Measurements from ENCODE around the gene LRMDA. TPM values are rescaled to one million over a fixed set of nuclear protein-coding genes. Genes with fewer than 3 reads are reported as not detected.

The LRMDA gene
- total and polyA plus RNA-seq, 2 of the 8 experiments (the other 6 are each of a cell fraction or from before 2014, with no cell fraction given): 0.86 to 2.8 TPM

- TF ChIP-seq JUN (IDR thresholded peaks at IDR 0.05; ENCODE audit: low read depth, low read length): no peak
- TF ChIP-seq, protein P1, sequence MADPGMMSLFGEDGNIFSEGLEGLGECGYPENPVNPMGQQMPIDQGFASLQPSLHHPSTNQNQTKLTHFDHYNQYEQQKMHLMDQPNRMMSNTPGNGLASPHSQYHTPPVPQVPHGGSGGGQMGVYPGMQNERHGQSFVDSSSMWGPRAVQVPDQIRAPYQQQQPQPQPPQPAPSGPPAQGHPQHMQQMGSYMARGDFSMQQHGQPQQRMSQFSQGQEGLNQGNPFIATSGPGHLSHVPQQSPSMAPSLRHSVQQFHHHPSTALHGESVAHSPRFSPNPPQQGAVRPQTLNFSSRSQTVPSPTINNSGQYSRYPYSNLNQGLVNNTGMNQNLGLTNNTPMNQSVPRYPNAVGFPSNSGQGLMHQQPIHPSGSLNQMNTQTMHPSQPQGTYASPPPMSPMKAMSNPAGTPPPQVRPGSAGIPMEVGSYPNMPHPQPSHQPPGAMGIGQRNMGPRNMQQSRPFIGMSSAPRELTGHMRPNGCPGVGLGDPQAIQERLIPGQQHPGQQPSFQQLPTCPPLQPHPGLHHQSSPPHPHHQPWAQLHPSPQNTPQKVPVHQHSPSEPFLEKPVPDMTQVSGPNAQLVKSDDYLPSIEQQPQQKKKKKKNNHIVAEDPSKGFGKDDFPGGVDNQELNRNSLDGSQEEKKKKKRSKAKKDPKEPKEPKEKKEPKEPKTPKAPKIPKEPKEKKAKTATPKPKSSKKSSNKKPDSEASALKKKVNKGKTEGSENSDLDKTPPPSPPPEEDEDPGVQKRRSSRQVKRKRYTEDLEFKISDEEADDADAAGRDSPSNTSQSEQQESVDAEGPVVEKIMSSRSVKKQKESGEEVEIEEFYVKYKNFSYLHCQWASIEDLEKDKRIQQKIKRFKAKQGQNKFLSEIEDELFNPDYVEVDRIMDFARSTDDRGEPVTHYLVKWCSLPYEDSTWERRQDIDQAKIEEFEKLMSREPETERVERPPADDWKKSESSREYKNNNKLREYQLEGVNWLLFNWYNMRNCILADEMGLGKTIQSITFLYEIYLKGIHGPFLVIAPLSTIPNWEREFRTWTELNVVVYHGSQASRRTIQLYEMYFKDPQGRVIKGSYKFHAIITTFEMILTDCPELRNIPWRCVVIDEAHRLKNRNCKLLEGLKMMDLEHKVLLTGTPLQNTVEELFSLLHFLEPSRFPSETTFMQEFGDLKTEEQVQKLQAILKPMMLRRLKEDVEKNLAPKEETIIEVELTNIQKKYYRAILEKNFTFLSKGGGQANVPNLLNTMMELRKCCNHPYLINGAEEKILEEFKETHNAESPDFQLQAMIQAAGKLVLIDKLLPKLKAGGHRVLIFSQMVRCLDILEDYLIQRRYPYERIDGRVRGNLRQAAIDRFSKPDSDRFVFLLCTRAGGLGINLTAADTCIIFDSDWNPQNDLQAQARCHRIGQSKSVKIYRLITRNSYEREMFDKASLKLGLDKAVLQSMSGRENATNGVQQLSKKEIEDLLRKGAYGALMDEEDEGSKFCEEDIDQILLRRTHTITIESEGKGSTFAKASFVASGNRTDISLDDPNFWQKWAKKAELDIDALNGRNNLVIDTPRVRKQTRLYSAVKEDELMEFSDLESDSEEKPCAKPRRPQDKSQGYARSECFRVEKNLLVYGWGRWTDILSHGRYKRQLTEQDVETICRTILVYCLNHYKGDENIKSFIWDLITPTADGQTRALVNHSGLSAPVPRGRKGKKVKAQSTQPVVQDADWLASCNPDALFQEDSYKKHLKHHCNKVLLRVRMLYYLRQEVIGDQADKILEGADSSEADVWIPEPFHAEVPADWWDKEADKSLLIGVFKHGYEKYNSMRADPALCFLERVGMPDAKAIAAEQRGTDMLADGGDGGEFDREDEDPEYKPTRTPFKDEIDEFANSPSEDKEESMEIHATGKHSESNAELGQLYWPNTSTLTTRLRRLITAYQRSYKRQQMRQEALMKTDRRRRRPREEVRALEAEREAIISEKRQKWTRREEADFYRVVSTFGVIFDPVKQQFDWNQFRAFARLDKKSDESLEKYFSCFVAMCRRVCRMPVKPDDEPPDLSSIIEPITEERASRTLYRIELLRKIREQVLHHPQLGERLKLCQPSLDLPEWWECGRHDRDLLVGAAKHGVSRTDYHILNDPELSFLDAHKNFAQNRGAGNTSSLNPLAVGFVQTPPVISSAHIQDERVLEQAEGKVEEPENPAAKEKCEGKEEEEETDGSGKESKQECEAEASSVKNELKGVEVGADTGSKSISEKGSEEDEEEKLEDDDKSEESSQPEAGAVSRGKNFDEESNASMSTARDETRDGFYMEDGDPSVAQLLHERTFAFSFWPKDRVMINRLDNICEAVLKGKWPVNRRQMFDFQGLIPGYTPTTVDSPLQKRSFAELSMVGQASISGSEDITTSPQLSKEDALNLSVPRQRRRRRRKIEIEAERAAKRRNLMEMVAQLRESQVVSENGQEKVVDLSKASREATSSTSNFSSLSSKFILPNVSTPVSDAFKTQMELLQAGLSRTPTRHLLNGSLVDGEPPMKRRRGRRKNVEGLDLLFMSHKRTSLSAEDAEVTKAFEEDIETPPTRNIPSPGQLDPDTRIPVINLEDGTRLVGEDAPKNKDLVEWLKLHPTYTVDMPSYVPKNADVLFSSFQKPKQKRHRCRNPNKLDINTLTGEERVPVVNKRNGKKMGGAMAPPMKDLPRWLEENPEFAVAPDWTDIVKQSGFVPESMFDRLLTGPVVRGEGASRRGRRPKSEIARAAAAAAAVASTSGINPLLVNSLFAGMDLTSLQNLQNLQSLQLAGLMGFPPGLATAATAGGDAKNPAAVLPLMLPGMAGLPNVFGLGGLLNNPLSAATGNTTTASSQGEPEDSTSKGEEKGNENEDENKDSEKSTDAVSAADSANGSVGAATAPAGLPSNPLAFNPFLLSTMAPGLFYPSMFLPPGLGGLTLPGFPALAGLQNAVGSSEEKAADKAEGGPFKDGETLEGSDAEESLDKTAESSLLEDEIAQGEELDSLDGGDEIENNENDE (IDR thresholded peaks at IDR 0.05; ENCODE audit: insufficient replicate concordance, low read length): no peak
Measured at GRCh38 chr10:75640381-75640780, 209.0 kb downstream of the LRMDA start (continued).
